Esophagus muscularis mucosa (tissue), 4 donors: ENCODE data around the gene LAMB1.

Experiments used
- EP300 ChIP-seq: sonication (generic); formaldehyde crosslinking; IDR thresholded peaks from one replicate; pipeline ENCODE4 v1.6.1; 2017; ENCODE audit warnings: antibody characterized with exemption
- POLR2A ChIP-seq: fragments of 450-650 bp; IDR thresholded peaks from one replicate; pipeline ENCODE4 v1.6.1; 2017; ENCODE audit warnings: antibody characterized with exemption, moderate library complexity, mild to moderate bottlenecking, low read depth
- POLR2AphosphoS5 ChIP-seq, 2 donors: sonication (generic); formaldehyde crosslinking; IDR thresholded peaks; one replicate each; pipeline ENCODE4 v1.6.1; 2017; ENCODE audit warnings: antibody characterized with exemption in 2 of 2
- TF ChIP-seq, protein P1 (sequence below), 3 experiments: fragments of 200-600 bp in 2 of 3; fragments of 450-650 bp in 1 of 3; sonication (generic) in 2 of 3; IDR thresholded peaks; one replicate each; pipeline ENCODE4 v1.5.1; 2017 to 2019; ENCODE audit warnings: antibody characterized with exemption in 3 of 3, mild to moderate bottlenecking in 2 of 3, moderate library complexity in 1 of 3

- TF ChIP-seq POLR2A = no peak
- TF ChIP-seq, protein P1, sequence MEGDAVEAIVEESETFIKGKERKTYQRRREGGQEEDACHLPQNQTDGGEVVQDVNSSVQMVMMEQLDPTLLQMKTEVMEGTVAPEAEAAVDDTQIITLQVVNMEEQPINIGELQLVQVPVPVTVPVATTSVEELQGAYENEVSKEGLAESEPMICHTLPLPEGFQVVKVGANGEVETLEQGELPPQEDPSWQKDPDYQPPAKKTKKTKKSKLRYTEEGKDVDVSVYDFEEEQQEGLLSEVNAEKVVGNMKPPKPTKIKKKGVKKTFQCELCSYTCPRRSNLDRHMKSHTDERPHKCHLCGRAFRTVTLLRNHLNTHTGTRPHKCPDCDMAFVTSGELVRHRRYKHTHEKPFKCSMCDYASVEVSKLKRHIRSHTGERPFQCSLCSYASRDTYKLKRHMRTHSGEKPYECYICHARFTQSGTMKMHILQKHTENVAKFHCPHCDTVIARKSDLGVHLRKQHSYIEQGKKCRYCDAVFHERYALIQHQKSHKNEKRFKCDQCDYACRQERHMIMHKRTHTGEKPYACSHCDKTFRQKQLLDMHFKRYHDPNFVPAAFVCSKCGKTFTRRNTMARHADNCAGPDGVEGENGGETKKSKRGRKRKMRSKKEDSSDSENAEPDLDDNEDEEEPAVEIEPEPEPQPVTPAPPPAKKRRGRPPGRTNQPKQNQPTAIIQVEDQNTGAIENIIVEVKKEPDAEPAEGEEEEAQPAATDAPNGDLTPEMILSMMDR (IDR thresholded peaks at IDR 0.05) = no peak
- no peak for TF ChIP-seq EP300
- TF ChIP-seq POLR2AphosphoS5 (IDR thresholded peaks at IDR 0.05) = no peak
Measured at GRCh38 chr7:107981466-107981865, 21.5 kb downstream of the LAMB1 start.
